ENCODE results near the gene SLC22A8. TPM values are rescaled to one million over a fixed set of nuclear protein-coding genes. Genes with fewer than 3 reads are reported as not detected.
A peak's percentile ranks its signal among the peaks of the same experiment; 100 is the strongest.
"Not testable (repeated sequence)": the region's sequence is repeated elsewhere in the genome, so short reads cannot be mapped to it uniquely, and the experiment has no call there.

Gene SLC22A8
- total RNA-seq, 1 experiment from 2014 or later: not detected

DNA sequence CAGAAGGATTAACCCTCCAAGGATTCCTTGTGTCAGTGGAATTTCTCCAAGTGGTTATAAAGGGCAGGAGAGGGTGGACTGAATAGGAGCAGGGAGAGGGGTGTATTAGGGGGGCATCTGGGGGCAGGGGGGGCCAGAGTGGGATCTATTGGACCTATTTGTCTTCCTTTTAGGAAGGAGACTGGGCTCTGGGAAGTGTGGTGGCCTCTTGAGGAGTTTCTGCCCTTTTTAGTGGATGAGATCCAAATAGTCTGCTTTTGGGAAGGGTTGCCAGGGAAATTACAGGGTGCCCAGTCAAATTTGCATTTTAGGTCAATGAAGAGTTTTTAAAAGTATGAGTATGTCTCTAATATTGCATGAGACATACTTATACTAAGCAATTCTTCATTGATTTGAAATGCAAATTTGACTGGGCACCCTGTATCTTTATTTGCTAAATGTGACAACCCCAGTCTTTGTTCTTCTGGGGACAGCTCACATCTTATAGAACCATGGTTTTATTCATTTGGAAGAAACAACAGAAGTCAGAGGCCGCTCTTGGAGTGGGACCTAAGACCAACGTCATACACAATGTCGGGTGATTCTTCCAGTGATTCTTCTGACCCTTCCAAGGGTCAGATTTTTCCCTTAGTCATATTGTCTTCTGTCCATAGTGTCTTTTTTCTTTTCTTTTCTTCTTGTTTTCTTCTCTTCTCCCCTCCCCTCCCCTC, 30.4 kb downstream of the SLC22A8 start:
- no peak for DNase-seq (ENCODE audit: low spot score)

DNA sequence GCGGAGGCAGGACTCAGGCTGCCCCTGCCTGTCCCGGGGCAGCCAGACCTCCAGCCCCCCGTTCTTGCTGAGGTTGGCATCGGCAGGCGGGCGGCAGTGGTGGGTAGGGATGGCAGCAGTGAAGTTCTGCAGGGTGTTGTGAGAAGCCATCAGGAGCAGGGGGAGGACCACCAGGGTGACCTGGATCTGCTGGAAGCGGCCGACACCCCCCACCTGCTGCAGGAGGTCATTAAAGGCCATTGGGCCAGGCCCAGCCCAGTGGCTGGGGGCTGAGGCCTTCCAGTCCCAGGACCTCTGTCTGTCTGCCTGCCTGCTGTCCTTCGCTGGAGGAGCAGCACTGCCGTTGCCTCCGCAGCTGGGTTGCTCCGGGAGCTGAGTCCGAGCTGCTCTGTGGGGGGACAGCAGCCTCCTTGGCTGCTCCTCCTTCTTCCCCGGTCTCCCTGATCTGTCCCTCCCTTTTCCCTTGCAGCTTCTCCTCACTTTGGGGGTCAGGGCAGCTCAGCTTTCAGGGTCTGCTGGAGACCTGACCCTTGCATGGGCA, 31.1 kb downstream of the SLC22A8 start, which contains the start of gene SLC22A6:
SLC22A6 (minus strand) TSS at position 517 of the 541 bp plus-strand sequence; CDS start at position 240, 277 bp downstream.
- DNase-seq (ENCODE audit: low spot score): no peak

DNA sequence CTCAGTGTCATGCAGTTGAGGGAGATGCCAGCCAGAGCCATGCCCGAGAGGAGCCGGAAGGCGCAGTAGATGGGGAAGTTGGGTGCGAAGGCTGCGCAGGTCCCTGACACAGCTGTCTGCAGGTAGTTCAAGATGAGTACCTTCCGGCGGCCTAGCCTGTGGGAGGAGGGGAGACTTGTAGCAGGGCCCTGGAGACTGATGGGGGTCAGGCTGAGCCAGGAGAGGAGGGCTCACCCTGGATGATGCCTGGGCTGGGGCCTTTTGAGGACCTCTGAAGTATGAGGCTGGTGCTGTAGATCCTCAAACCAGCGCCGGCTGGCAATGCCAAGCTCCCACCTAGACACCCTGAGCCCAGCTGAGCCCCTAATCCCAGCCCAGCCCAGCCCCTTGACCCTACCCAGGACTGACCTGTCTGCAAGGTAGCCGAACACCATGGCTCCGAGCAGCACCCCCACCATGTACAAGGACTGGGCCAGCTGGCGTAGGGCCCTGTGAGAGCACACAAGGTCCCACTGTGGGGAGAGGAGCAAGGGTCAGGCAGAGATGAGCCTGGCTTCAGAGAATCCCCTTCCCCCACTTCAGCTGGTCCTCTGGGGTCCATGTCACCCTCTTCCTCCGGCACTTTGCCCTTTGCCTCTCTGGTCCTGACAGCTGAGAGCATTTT, 32.0 kb downstream of the SLC22A8 start:
- DNase-seq (ENCODE audit: low spot score): no peak

DNA sequence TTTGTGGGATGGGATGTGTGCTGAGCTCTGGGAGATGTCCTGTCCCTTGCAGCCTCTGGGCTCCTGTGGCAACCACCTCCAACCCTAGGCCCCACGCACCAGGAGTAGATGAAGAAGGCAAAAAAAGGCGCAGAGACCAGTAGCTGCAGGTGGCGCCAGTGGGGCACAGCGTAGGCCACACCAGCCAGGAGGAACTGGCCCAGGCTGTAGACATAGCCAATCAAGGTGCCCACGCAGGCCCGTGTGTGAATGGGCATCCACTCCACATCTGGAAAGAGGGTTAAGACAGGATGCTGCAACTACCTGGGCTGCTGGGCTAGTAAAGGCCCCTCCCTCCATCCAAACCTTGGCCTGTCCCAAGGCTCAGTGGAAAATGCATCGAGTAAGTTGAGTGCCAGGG, 33.9 kb downstream of the SLC22A8 start:
- no peak for DNase-seq (ENCODE audit: low spot score)

DNA sequence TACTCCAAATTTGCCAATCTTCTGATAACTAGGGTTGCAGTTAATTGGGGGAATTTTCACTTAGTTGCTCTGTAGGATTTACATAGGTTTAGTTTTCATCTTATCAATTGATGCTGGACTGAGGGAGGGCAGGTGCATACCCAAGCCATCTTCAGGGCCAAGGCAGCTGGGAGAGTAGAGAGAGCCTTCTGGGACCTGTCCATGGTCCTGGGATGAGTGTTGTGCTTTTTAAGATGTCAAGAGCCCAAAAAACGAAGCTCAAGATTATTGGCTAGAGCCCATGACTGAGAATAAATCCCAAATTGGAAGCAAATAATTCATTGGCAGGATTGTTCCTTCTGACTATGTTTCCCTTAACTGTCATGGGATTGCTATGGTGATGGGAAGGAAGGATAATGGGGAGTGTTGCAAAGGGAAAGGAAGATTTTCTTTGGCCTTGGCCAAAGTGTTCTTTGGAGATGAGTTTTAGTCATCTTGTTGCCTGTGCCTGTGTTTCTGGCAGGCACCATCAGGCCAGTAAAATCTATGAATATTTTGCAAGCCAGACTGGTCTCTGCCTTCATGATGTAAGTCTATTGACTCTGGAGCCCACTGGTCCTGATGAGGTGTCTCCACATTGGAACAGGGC, 35.4 kb downstream of the SLC22A8 start:
- peak; percentile 15 for DNase-seq (ENCODE audit: low spot score)

DNA sequence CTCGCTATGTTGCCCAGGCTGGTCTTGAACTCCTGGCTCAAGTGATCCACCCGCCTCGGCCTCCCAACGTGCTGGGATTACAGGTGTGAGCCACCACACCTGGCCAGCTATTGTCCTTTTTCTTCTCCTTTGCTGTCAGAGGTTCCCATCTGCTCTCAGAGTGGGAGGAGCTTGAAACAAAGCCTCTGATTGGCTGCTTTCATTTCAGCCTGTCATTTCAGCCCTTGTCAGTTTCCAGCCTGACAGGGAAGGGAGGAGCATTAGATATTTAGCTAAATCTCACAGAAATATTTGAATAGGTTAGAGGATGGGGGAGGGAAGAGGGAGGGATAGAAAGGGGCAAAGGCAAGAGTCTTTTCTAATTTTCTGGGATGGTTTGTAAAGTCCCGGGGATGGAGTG, 39.5 kb downstream of the SLC22A8 start:
- no peak for DNase-seq (ENCODE audit: low spot score)

DNA sequence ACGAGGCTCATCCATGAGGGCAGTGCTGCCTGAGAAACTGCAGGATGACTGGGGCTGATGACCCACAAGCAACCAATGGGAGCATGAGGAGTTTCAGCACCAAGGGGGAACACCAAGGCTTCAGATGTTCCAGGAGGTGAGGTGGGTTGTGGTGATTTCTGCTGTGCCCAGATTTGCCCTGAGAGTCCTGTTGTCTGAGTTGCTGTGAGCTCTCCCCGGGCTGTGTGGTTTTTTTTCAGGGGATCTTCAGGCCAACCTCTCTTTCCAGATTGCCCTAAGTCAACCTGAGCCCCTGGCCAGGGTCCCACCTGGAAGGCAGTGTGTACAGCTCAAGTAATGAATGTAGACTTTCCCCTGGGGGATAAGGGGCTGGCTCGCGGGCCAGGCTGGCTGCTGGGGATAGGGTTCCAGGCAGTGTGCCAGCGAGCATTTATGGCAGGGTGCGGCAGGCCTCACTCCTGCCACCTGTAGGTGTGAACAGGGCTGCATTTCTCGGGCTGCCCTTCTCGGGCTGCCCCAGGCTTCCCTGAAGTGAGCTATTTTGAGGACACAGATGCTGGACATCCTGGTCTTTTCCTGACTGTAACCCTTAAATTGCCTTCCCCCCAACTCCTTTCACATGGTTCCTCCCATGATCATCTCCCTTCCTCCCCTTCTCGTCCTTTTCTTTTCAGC, 40.7 kb downstream of the SLC22A8 start:
- DNase-seq (ENCODE audit: low spot score): peak; percentile 40

DNA sequence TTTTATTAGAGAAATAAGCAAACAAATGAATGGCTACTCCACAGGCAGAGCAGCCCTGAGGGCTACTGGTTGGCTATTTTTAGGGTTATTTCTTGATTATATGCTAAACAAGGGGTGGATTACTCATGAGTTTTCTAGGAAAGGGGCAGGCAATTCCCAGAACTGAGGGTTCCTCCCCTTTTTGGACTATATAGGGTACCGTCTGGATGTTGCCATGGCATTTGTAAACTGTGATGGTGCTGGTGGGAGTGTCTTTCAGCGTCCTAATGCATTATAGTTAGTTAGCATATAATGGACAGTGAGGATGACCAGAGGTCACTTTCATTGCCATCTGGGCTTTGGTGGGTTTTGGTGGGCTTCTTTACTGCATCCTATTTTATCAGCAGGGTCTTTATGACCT, 50.1 kb downstream of the SLC22A8 start:
- no peak for DNase-seq (ENCODE audit: low spot score)

DNA sequence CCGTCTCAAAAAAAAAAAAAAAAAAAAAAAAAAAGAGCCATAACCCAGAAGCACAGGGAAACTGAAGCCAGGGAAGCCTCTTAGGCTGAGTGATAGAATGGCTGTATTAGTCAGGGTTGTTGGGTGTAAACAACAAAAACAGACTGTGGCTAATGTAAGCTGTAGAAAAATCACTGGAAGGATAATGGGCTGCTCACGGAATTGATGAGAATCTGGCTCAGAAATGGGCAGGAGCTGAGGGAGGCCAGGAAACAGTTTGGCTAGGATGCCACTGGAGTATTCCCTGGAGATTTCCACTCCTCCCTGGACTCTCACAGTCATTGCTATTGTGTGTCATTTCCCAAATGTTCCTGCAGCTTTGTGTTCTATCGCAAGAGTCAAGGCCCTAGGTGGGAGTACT, 53.2 kb downstream of the SLC22A8 start:
- DNase-seq (ENCODE audit: low spot score): no peak

DNA sequence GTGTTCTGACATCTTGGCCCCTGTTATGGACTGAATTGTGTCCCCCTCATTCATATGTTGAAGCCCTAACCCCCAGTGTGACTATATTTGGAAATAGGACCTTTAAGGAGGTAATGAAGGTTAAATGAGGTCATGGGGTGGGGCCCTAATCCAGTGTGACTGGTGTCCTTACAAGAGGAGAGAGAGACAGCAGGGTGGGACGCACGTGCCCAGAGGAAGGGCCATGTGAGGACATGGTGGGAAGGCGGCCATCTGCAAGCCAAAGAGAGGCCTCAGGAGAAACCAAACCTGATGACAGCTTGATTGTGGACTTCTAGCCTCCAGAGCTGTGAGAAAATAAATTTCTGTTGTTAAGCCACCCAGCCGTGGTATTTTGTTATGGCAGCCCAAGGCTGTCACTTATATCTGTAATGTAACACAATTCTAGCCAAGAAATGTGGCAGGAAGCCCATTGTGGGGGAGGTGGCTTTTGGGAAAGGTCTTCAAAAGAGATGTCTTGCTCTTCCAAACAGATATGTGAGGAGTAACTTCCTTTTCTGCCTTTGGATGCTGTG, 54.5 kb downstream of the SLC22A8 start:
- no peak for DNase-seq (ENCODE audit: low spot score)

DNA sequence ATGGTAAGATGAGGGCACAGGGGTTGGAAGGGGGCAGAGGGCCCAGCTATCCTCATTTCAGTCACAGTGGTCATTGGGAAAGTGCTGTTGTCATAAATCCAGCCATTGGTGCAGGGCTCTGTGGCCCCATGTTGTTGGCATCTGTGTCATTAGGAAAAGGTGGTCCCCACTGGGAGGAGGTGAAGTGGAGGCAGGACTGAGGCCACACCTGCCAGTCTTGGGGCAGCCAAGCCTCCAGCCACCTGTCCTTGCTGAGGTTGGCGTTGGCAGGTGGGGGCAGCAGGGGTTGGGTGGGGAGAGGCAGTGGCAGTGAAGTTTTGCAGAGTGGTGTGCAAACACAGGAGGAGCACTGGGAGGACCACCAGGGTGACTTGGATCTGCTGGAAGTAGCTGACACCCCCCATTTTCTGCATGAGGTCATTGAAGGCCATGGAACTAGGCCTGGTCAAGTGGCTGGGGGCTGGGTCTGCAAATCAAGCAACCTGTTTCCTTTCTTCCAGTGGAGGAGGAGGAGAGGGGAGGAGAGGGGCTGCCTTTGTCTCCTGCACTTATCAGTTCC, 56.1 kb downstream of the SLC22A8 start:
- no peak for DNase-seq (ENCODE audit: low spot score)

DNA sequence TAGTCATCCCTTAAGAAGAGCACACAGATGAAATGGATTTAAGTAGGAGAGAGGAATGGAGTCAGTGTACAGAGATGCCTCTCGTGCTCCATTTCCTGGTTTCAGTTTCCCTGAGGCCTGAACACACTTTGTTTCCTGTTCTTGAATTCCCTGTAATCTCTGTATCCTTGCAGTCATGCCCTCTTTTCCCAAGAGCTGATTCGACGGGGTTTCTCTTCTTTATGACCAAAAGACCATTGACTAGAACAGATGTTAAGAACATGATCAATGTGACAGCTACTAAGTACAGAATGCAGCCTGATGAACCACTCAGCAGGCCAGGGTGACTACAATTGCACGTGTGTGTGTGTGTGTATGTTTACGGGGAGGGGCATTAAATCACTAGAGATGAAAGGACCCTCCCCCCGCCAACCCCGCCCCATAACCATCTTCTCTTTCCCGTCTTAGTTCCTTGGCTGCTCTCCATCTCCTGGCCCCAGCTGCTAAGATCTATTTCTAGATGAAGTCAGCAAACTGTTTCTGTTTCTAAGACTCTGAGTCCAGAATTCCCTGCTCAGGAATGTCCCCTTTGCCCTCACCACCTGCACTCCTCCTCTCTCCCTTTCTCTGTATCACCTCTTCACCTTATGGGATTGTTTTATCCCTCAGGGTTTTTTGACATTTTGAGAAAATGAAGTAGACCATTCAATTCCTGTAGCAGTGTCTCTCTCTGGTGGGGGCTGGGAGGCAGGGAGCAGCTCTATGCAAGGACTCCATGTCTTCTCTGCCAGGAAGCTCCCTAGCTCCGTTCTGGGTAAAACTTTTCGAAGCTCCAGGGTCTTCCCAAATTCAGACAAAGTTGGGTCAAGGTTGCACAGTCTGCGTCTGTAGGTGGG, 56.9 kb downstream of the SLC22A8 start:
- peak; percentile 70 for DNase-seq (ENCODE audit: low spot score)

DNA sequence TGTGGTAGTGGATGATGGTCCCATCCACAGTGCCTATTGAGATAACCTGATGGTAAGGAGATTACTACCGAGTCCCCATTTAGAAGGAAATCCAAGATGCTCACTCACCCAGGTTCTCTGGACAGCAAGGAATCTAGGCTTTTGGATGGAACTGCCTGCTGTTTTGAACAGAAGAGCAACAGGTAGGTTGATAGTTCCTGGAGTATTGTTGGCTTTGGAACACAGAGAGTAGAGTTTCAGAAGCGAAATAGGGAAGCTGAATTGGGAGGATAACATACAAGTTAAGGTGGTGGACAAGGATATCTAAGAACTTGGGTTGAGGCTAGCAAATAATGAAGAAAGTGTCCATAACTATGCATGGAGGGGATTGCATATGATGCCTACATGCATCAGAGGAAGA, 58.5 kb downstream of the SLC22A8 start:
- DNase-seq (ENCODE audit: low spot score): no peak

DNA sequence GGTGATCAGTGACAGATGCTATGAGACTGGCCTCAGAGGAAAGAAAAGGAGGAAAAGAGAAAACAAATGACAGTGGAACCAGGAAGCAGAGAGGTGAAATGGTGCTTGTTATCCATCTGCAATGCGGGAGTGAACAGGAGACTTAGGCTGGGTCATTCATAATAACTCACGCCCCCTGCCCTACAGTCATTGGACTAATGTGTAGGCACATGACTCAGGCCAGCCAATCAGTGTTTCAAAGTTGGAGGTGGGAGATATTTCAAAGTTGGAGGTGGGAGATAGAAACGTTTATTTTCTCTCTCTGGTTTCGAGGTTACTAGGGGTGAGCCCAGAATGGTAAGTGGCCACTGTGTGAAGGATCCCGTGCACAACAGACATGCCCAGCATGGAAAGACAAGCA, 61.2 kb downstream of the SLC22A8 start:
- no peak for DNase-seq (ENCODE audit: low spot score)

DNA sequence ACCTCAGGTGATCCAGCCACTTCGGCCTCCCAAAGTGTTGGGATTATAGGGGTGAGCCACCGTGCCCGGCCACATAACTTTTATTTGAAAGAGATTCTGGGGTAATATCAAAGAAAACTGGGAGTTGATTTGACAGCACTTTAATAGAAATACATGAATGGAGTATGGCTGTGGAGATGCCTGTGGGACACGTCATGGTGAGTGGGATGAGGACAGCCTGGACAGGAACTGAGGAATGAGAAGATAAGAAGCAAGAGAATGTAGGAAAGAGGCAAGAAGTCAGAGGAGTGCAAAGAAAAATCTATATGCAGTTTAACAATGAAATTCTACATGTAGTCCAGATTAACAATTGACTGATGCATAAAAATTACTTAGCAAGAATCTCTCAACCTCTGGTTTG, 61.8 kb downstream of the SLC22A8 start:
- no peak for DNase-seq (ENCODE audit: low spot score)

DNA sequence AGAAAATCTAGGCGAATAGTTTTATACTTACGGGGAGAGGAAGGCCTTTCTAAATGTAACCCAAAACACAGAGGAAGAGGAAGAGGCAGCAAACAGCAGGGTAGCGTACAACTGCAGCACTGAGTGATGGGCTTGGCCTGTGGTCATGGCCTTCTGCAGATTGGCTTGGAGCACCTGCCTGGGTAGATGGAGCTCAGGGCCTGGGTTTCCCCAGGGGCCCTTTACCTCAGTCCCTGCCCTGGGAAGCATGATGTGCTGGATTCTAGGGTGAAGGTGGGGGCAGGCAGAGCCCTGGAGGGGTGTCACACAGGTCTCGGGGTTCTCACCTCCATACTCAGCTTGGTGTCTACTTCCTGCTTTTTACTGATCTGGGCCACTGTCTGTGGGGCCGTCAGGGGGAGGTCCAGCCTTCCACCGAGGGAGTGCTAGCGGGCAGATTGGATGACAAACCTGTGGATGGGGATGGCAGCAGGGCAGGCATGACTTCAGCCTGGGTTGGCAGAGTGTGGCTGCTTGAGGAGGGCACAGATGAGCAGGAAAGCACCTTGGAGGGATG, 66.8 kb downstream of the SLC22A8 start:
- DNase-seq (ENCODE audit: low spot score): no peak

DNA sequence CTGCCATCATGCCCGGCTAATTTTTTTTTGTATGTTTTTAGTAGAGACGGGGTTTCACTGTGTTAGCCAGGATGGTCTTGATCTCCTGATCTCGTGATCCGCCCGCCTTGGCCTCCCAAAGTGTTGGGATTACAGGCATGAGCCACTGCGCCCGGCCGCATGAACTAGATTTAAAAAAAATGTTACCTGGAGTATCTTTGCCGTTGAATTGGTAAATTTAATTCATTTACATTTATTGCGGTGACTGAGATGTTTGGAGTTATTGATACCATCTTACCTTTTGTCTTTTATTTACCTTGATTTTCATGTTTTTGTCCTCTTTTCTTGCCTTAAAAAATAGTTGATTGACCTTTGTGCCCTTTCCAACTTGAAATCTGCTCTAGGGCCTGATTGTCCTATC, 70.1 kb downstream of the SLC22A8 start:
- DNase-seq (ENCODE audit: low spot score): not testable (repeated sequence)

All from A172 (cell line).